ENCODE results near the gene C2CD3. TPM values are rescaled to one million over a fixed set of nuclear protein-coding genes. Genes with fewer than 3 reads are reported as not detected.
A peak's percentile ranks its signal among the peaks of the same experiment; 100 is the strongest.

Gene C2CD3
- total RNA-seq, 1 donor from 2014 or later: 23.8 TPM

- H3K36me3 ChIP-seq: no peaks in the 10 kb centered on the region
- intact Hi-C loops (cut with DNase I): no loop called here
- TF ChIP-seq POLR2AphosphoS5 (IDR thresholded peaks at IDR 0.05; ENCODE audit: insufficient read depth in 1 of 2, low read depth in 1 of 2) (no peak), POLR2A (IDR thresholded peaks at IDR 0.05) (no peak)
- TF ChIP-seq, protein P1, sequence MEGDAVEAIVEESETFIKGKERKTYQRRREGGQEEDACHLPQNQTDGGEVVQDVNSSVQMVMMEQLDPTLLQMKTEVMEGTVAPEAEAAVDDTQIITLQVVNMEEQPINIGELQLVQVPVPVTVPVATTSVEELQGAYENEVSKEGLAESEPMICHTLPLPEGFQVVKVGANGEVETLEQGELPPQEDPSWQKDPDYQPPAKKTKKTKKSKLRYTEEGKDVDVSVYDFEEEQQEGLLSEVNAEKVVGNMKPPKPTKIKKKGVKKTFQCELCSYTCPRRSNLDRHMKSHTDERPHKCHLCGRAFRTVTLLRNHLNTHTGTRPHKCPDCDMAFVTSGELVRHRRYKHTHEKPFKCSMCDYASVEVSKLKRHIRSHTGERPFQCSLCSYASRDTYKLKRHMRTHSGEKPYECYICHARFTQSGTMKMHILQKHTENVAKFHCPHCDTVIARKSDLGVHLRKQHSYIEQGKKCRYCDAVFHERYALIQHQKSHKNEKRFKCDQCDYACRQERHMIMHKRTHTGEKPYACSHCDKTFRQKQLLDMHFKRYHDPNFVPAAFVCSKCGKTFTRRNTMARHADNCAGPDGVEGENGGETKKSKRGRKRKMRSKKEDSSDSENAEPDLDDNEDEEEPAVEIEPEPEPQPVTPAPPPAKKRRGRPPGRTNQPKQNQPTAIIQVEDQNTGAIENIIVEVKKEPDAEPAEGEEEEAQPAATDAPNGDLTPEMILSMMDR (IDR thresholded peaks at IDR 0.05): no peak
Observed at GRCh38 chr11:73972620-73973449, 198.0 kb downstream of the C2CD3 start.

DNA sequence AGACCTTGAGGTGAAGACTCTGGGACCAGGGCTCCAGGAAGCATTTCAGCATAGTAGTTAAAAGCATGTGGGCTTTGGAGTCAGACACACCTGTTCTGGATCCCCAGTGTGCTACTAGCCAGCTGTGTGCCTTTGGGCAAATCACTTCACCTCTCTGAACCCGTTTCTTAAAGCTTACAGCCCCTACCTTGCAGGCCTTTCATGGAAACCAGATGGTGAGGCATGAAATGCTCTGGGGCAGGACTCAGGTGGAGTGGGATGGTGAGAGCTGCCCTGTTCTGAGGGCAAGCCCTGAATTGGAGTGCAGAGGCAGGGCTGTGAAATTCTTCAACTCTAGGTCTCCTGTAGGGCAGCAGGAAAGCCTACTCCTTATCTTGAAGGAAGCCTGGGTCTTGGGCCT, 198.6 kb downstream of the C2CD3 start:
- intact Hi-C loops (cut with DNase I): no loop called here
- peak in 1 of 2 donors; percentile 67 for DNase-seq (ENCODE audit: extremely low spot score in 2 of 2)
- no peaks in the 10 kb centered on the region for H3K27me3 ChIP-seq
- no peak for TF ChIP-seq POLR2AphosphoS5 (IDR thresholded peaks at IDR 0.05; ENCODE audit: insufficient read depth in 1 of 2, low read depth in 1 of 2)
- TF ChIP-seq, protein P1 (IDR thresholded peaks at IDR 0.05): no peak
- TF ChIP-seq POLR2A (IDR thresholded peaks at IDR 0.05): no peak
- no peak overlapping the region for H3K27ac ChIP-seq
- H3K36me3 ChIP-seq: no peaks in the 10 kb centered on the region
- peaks cover 15% of the 10 kb centered on the region for H3K4me1 ChIP-seq
- no peaks in the 10 kb centered on the region for H3K9me3 ChIP-seq
- no peak overlapping the region for H3K4me3 ChIP-seq

More at GRCh38 chr11:73972620-73973449, 198.0 kb downstream of the C2CD3 start:
- no peaks in the 10 kb centered on the region for H3K27me3 ChIP-seq
- H3K27ac ChIP-seq: no peak overlapping the region
- H3K4me3 ChIP-seq: no peak overlapping the region
- no peaks in the 10 kb centered on the region for H3K9me3 ChIP-seq
- peaks cover 15% of the 10 kb centered on the region for H3K4me1 ChIP-seq
- no peak for DNase-seq (ENCODE audit: extremely low spot score in 2 of 2)

DNA sequence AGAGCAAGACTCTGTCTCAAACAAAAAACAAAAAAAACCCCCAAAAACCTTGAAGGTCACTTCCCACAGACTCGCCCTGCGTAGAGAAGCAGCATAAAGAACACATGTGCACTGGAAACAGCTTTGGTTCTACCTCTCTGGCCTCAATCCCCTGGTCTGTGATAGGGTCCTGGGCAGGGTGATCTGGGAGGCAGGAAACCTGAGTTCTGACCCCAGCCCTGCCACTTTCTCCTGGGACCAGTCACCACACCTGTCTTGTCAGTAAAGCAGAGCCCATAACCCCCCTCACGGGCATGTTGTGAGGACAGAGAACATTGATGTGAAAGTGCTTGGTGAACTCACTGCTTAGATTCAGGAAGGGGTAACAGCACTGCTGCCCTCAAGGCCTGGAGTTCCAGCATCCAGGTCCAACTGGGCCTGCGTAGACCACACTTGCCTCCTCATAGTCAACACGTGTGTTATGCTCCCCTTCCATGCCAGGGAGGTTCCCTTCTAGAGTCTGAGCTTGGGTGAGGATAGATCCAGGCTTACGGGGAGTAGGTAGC, 199.6 kb downstream of the C2CD3 start:
- H3K27ac ChIP-seq: no peak overlapping the region
- H3K27me3 ChIP-seq: no peaks in the 10 kb centered on the region
- no peak overlapping the region for H3K4me3 ChIP-seq
- intact Hi-C loops (cut with DNase I): no loop called here
- H3K9me3 ChIP-seq: no peaks in the 10 kb centered on the region
- H3K36me3 ChIP-seq: no peaks in the 10 kb centered on the region
- DNase-seq (ENCODE audit: extremely low spot score in 2 of 2): no peak
- peaks cover 15% of the 10 kb centered on the region for H3K4me1 ChIP-seq
- TF ChIP-seq, protein P1 (IDR thresholded peaks at IDR 0.05): no peak
- TF ChIP-seq POLR2A (IDR thresholded peaks at IDR 0.05) (no peak), POLR2AphosphoS5 (IDR thresholded peaks at IDR 0.05; ENCODE audit: insufficient read depth in 1 of 2, low read depth in 1 of 2) (no peak)

GRCh38 chr11:73969991-73970800, 200.6 kb downstream of the C2CD3 start:
- intact Hi-C loops (cut with DNase I): no loop called here
- H3K27ac ChIP-seq: no peak overlapping the region
- TF ChIP-seq, protein P1 (IDR thresholded peaks at IDR 0.05): no peak
- TF ChIP-seq POLR2AphosphoS5 (IDR thresholded peaks at IDR 0.05; ENCODE audit: insufficient read depth in 1 of 2, low read depth in 1 of 2): no peak
- no peak for TF ChIP-seq POLR2A (IDR thresholded peaks at IDR 0.05)
- no peaks in the 10 kb centered on the region for H3K9me3 ChIP-seq
- no peak overlapping the region for H3K4me3 ChIP-seq
- H3K36me3 ChIP-seq: no peaks in the 10 kb centered on the region
- H3K27me3 ChIP-seq: no peaks in the 10 kb centered on the region
- no peak for DNase-seq (ENCODE audit: extremely low spot score in 2 of 2)
- H3K4me1 ChIP-seq: peaks cover 16% of the 10 kb centered on the region
